HG03558 (cell line): ENCODE data around the gene COQ5.

Experiments used
- ATAC-seq: cut with Tn5 transposase; IDR thresholded peaks from one replicate; pipeline ENCODE4 v1.9.1; 2021; ENCODE audit warnings: moderate number of reproducible peaks; ENCODE audit not compliant: unreplicated experiment; ENCODE audit errors: extremely low read depth

Gene COQ5

GRCh38 chr12:120485961-120486881, 42.7 kb downstream of the COQ5 start:
- no peak for ATAC-seq

- no peak for ATAC-seq
These were observed 45.3 kb downstream of the COQ5 start for GRCh38 chr12:120483621-120484020.

DNA sequence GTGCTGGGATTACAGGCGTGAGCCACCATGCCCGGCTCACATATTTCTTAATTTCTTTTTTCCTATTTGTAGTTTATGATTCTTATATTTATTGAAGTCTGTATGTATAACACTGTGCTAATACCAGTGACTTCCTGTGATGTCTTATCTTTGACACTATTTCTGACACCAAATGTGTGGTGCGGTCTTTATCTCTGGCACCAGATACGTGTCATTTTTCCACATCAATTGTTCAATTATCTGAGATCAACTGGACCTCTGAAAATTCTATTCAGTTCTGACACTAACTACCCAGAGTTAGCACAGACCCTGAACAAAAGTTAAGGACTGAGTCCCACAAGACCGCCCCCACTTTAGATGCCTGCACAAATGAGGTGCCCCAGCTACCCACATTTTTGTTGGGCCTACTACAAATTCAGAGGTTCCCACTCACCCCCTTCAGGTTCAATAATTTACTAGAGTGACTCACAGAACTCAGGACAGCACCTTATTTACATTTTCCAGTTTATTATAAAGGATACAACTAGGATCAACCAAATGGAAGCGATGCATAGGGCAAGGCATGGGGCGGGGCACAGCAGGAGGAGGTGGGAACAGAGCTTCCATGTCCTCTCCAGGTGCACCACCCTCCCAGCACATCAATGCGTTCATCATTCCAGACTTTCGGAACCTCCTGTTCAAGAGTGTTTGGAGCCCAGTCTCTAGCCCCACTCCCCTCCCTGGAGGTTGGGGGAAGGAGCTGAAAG, 47.8 kb downstream of the COQ5 start:
- ATAC-seq: no peak

DNA sequence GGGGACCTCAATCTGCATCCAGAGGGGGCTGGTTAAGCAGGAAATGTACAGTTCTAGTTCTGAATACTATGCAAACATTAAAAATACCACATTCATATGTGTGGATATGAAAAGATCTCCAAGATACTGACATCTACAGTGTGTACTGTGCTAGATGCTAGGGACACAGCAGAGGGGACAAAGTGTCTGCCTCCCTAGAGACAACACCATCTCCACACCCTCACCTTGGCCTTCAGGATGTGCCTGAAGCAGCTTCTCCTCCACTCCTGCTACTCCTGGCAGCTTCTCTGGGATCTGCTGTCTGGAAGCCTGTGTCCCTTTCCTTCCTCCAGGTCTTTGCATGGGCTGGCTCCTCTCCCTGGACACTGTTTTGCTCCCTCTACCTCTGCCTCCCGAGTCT, 48.7 kb downstream of the COQ5 start:
- no peak for ATAC-seq

- ATAC-seq: no peak
These were observed 49.5 kb downstream of the COQ5 start for GRCh38 chr12:120479458-120479857.

DNA sequence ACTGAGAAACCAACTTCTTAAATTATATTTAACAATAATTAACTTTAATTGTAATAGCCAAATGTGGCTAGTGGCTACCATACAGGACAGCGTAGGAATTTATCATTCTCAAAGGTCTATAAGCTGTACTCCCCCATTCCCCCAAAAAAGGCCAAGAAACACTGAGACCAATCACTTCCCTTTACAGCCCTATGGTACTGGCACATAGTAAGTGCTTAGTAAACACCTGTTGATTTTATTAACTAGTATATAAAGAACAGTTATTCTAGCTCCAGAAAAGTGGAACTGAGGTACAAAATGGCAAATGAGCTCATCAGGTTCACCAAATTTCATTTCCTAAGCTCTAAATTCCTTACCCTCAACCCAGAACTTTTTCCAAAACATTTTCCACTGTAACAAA, 53.3 kb downstream of the COQ5 start:
- no peak for ATAC-seq

DNA sequence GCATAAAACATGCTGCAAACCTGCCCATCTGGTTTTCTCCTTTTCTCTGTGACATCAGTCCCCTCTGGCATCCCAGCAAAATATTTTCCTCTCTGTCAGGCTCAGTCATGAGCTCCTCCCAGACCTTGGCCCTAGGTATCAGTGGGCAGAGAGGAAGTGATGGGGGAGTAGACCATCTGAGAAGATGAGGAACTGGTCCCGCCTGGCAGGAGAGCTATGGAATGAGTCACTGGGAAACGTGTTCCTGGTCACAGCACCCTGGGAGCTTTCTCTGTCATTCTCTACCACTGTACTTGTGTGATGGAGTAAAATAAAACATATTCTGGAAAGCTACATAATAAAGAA, 54.4 kb downstream of the COQ5 start:
- ATAC-seq: no peak

GRCh38 chr12:120473807-120474615, 54.9 kb downstream of the COQ5 start:
- no peak for ATAC-seq

DNA sequence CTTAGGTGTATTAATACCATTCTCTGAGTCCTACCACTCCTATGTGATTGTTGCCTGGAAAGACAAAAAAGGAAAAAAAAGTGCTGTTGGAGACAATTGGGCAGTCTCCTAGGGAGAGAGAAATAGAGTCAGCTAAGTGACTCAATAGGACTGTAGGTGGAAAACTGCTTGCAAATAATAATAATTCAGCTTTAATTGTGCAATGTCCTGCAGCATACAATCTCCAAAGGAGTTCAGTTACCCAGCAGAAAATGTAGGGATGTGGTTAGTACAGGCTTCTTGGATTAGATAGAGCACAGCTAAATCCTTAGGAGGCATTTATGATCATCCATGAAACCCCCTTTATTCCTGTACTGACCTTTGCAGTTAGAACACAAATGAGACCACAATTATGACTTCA, 56.4 kb downstream of the COQ5 start:
- no peak for ATAC-seq

GRCh38 chr12:120470150-120470784, 58.7 kb downstream of the COQ5 start:
- ATAC-seq: no peak

- peak; percentile 78 for ATAC-seq
These were observed 59.4 kb downstream of the COQ5 start, which contains the start of gene SRSF9 for GRCh38 chr12:120469450-120470149. SRSF9 (minus strand) TSS chr12:120469748; CDS start chr12:120469609, 139 bp downstream.

- no peak for ATAC-seq
These were observed 60.0 kb downstream of the COQ5 start for GRCh38 chr12:120468821-120469449.

GRCh38 chr12:120468325-120468820, 60.6 kb downstream of the COQ5 start:
- ATAC-seq: no peak

DNA sequence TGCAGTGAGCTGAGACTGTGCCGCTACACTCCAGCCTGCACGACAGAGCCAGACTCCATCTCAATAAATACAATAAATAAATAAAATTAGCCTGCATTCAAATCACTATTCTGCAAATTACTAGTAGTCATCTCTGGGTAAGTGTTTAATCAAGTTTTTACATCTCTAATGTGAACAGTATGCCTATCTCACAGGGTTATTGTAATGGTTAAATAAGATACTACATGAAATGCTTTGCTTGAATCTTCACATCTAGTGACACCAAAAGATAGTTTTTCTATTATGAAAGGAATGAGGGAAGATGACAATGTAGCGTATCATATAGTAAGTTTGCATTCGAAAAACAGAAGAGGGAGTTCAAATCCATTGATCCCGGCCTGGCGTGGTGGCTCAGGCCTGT, 61.5 kb downstream of the COQ5 start:
- no peak for ATAC-seq

- no peak for ATAC-seq
These were observed 62.2 kb downstream of the COQ5 start for GRCh38 chr12:120466560-120467315.

DNA sequence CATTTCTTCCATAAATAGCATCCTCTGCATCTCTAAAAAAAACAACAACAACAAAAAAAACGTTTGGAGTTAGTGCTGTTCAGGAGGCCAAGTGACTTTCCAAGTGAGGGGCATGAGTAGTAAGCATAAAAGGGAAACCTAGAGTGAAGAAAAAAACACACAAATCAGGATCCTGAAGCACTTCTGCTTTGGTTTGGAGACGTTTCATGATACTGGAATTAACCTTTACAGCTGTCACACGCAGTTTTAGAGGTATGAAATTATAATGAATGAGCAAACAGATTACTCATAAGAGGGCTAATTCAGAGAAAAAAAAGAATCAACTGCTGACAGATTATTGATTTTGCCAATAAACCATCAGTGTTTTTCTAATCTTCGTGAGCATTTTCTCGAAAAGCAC, 63.2 kb downstream of the COQ5 start:
- no peak for ATAC-seq

DNA sequence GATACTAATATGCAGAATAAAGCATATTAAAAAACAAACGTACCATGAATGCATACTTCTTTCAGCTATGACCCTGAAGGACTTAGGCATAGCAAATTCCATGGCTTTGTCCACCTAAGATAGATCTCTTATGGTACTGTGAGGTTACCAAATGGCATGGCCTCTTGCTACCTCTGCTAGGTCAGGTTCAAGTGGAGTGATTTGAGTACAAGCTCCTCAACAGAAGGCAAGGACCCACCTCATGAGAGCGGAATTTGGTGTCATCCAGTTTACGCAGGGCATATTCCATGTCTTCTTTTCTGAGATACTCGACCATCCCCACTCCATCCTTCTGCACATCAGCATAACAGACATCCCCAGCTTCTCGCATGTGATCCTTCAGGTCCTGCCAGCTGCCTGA, 65.2 kb downstream of the COQ5 start:
- ATAC-seq: no peak

DNA sequence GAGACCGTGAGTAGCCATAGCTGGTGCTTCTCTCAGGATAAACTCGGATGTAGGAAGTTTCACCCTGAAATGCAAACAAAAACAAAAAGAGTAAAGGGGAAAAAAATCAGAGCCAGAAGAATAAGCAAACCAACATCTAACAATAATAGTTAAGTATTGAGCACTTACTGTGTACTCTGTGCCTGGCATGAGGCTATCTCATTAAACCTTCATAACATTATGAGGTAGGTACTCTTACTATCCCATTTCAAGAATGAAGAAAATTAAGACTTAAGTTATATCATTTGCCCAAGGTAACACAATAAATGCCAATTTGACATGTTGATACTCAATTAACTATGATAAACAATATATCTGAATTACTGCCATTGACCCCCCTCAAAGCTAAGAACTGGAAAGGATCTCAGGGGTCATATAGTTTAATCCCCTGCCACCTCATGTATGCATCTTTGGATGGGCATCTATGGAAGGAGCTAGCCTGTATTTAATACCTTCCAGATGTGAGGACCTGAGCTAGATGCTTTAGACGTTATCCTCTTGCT, 66.8 kb downstream of the COQ5 start:
- no peak for ATAC-seq
